DOHH2 (cell line): Measurements from ENCODE around the gene HAO2.
"Not testable (repeated sequence)": the region's sequence is repeated elsewhere in the genome, so short reads cannot be mapped to it uniquely, and the experiment has no call there.

Source experiments
- H3F3A ChIP-seq: fragments of 200-600 bp; sonication (generic), shearing (Covaris generic); 2 replicates; pipeline ENCODE4 v1.6.0; 2016; ENCODE audit warnings: antibody characterized with exemption, mild to moderate bottlenecking; ENCODE audit not compliant: control insufficient read depth, insufficient read depth
- H3K27ac ChIP-seq: fragments of 200-600 bp; sonication (generic); 2 replicates; pipeline ENCODE4 v1.5.1; 2014; ENCODE audit warnings: low read depth, mild to moderate bottlenecking, low read length, moderate library complexity
- H3K27me3 ChIP-seq: fragments of 200-600 bp; sonication (generic); 2 replicates; pipeline ENCODE4 v1.6.1; 2014; ENCODE audit warnings: mild to moderate bottlenecking, low read length, mixed read lengths; ENCODE audit not compliant: control insufficient read depth
- H3K36me3 ChIP-seq: fragments of 200-600 bp; sonication (generic); 2 replicates; pipeline ENCODE4 v1.6.1; 2014; ENCODE audit warnings: mild to moderate bottlenecking, low read length, moderate library complexity, mixed read lengths; ENCODE audit not compliant: control insufficient read depth
- H3K4me1 ChIP-seq: fragments of 200-600 bp; sonication (generic); 2 replicates; pipeline ENCODE4 v1.6.1; 2014; ENCODE audit warnings: mild to moderate bottlenecking, low read length, mixed read lengths; ENCODE audit not compliant: control insufficient read depth
- H3K4me2 ChIP-seq: fragments of 200-600 bp; sonication (generic); 2 replicates; pipeline ENCODE4 v1.6.0; 2014; ENCODE audit warnings: mild to moderate bottlenecking, low read length, moderate library complexity
- H3K4me3 ChIP-seq: fragments of 200-600 bp; sonication (generic); 2 replicates; pipeline ENCODE4 v1.5.1; 2014; ENCODE audit warnings: mild to moderate bottlenecking, low read length, mixed read lengths
- H3K79me2 ChIP-seq: fragments of 200-600 bp; sonication (generic); 2 replicates; pipeline ENCODE4 v1.6.1; 2014; ENCODE audit warnings: mild to moderate bottlenecking, low read length, mixed read lengths; ENCODE audit not compliant: control insufficient read depth
- H3K9me2 ChIP-seq: fragments of 200-600 bp; sonication (generic); replicated peaks from 2 replicates; pipeline ENCODE4 v1.6.1; 2014; ENCODE audit warnings: mild to moderate bottlenecking, low read length, mixed read lengths; ENCODE audit not compliant: control insufficient read depth
- H3K9me3 ChIP-seq: fragments of 200-600 bp; sonication (generic); 2 replicates; pipeline ENCODE4 v1.6.1; 2014; ENCODE audit warnings: antibody characterized with exemption, low read length, mixed read lengths; ENCODE audit not compliant: control insufficient read depth, insufficient read depth
- H4K20me1 ChIP-seq: fragments of 200-600 bp; sonication (generic); 2 replicates; pipeline ENCODE4 v1.6.0; 2014; ENCODE audit warnings: low read depth, mild to moderate bottlenecking, antibody characterized with exemption, low read length, moderate library complexity; ENCODE audit not compliant: control insufficient read depth, insufficient read depth
- CTCF ChIP-seq: fragments of 200-600 bp; sonication (generic); IDR thresholded peaks from one replicate; pipeline ENCODE4 v1.5.1; 2014; ENCODE audit warnings: antibody characterized with exemption, mild to moderate bottlenecking, low read depth, low read length; ENCODE audit not compliant: poor library complexity, severe bottlenecking
- EZH2phosphoT487 ChIP-seq: fragments of 200-600 bp; sonication (generic); IDR thresholded peaks from 2 replicates; pipeline ENCODE4 v1.6.1; 2017; ENCODE audit warnings: borderline replicate concordance, mild to moderate bottlenecking, antibody characterized with exemption, low read length, moderate library complexity, mixed read lengths

Gene HAO2

GRCh38 chr1:119345398-119345797, 23.2 kb upstream of the HAO2 start:
- Histone ChIP-seq H3K9me2 (no peaks in the 10 kb centered on the region), H4K20me1 (no peaks in the 10 kb centered on the region), H3K27ac (no peak overlapping the region), H3K4me2 (no peak overlapping the region), H3K36me3 (no peaks in the 10 kb centered on the region), H3K27me3 (no peaks in the 10 kb centered on the region), H3K4me3 (no peak overlapping the region), H3K79me2 (no peaks in the 10 kb centered on the region), H3F3A (no peaks in the 10 kb centered on the region), H3K9me3 (no peaks in the 10 kb centered on the region), H3K4me1 (no peaks in the 10 kb centered on the region)
- TF ChIP-seq EZH2phosphoT487 (no peak), CTCF (no peak)

- no peaks in the 10 kb centered on the region for H3K4me1 ChIP-seq
- H3K79me2 ChIP-seq, result no peaks in the 10 kb centered on the region
- no peaks in the 10 kb centered on the region for H4K20me1 ChIP-seq
- H3F3A ChIP-seq, result no peaks in the 10 kb centered on the region
- H3K27ac ChIP-seq, result no peak overlapping the region
- H3K9me3 ChIP-seq, result no peaks in the 10 kb centered on the region
- no peak overlapping the region for H3K4me2 ChIP-seq
- no peaks in the 10 kb centered on the region for H3K27me3 ChIP-seq
- H3K4me3 ChIP-seq, result no peak overlapping the region
- H3K9me2 ChIP-seq, result no peaks in the 10 kb centered on the region
- no peaks in the 10 kb centered on the region for H3K36me3 ChIP-seq
- TF ChIP-seq CTCF (no peak), EZH2phosphoT487 (no peak)
Measured at GRCh38 chr1:119347858-119348257, 20.7 kb upstream of the HAO2 start.

- Histone ChIP-seq H3K36me3 (no peaks in the 10 kb centered on the region), H3K4me3 (no peak overlapping the region), H3K4me2 (no peak overlapping the region), H3K27me3 (no peaks in the 10 kb centered on the region), H3K9me3 (no peaks in the 10 kb centered on the region), H3F3A (no peaks in the 10 kb centered on the region), H3K27ac (no peak overlapping the region), H3K9me2 (no peaks in the 10 kb centered on the region), H4K20me1 (no peaks in the 10 kb centered on the region), H3K4me1 (no peaks in the 10 kb centered on the region), H3K79me2 (no peaks in the 10 kb centered on the region)
- TF ChIP-seq CTCF, result no peak
- TF ChIP-seq EZH2phosphoT487, result no peak
Measured at GRCh38 chr1:119348941-119349340, 19.6 kb upstream of the HAO2 start.

GRCh38 chr1:119350866-119351265, 17.7 kb upstream of the HAO2 start:
- not testable (repeated sequence) for H3F3A ChIP-seq, H3K4me3 ChIP-seq, H3K9me3 ChIP-seq, H3K36me3 ChIP-seq, H3K9me2 ChIP-seq, H4K20me1 ChIP-seq, H3K27me3 ChIP-seq, H3K4me1 ChIP-seq, H3K4me2 ChIP-seq, H3K79me2 ChIP-seq, H3K27ac ChIP-seq
